WERI-Rb-1 (cell line): ENCODE results near the gene CHMP4B.

Source experiments
- DNase-seq: peaks from one replicate; pipeline ENCODE4 v3.0.0-alpha.2; 2020
- H3K27ac ChIP-seq: fragments of 250-450 bp; sonication (Bioruptor Pico); 2 replicates; pipeline ENCODE4 v1.5.1; 2020; ENCODE audit warnings: mild to moderate bottlenecking, moderate library complexity
- H3K27me3 ChIP-seq: fragments of 250-450 bp; sonication (Bioruptor Pico); 2 replicates; pipeline ENCODE4 v1.5.1; 2021; ENCODE audit warnings: mild to moderate bottlenecking, low read depth, moderate library complexity; ENCODE audit not compliant: insufficient read depth, severe bottlenecking
- H3K36me3 ChIP-seq: fragments of 250-450 bp; sonication (Bioruptor Pico); 2 replicates; pipeline ENCODE4 v1.5.1; 2020; ENCODE audit warnings: mild to moderate bottlenecking, moderate library complexity
- H3K4me3 ChIP-seq: 2 replicates; pipeline ENCODE4 v1.5.1; 2011; ENCODE audit warnings: low read depth, mild to moderate bottlenecking, control low read depth, low read length
- H3K9me3 ChIP-seq: fragments of 250-450 bp; sonication (Bioruptor Pico); 2 replicates; pipeline ENCODE4 v1.5.1; 2021; ENCODE audit warnings: mild to moderate bottlenecking, moderate library complexity; ENCODE audit not compliant: severe bottlenecking
- TF ChIP-seq, protein P1 (sequence below): IDR thresholded peaks from 2 replicates; pipeline ENCODE4 v1.5.1; 2011; ENCODE audit warnings: low read depth, mild to moderate bottlenecking, control low read depth, inconsistent platforms, low read length

The CHMP4B gene

GRCh38 chr20:33767777-33768138 lies 43.4 kb upstream of the CHMP4B start:
- H3K27ac ChIP-seq: no peak overlapping the region
- no peaks in the 10 kb centered on the region for H3K27me3 ChIP-seq
- TF ChIP-seq, protein P1, sequence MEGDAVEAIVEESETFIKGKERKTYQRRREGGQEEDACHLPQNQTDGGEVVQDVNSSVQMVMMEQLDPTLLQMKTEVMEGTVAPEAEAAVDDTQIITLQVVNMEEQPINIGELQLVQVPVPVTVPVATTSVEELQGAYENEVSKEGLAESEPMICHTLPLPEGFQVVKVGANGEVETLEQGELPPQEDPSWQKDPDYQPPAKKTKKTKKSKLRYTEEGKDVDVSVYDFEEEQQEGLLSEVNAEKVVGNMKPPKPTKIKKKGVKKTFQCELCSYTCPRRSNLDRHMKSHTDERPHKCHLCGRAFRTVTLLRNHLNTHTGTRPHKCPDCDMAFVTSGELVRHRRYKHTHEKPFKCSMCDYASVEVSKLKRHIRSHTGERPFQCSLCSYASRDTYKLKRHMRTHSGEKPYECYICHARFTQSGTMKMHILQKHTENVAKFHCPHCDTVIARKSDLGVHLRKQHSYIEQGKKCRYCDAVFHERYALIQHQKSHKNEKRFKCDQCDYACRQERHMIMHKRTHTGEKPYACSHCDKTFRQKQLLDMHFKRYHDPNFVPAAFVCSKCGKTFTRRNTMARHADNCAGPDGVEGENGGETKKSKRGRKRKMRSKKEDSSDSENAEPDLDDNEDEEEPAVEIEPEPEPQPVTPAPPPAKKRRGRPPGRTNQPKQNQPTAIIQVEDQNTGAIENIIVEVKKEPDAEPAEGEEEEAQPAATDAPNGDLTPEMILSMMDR: no peak
- DNase-seq: no peak
- H3K4me3 ChIP-seq: no peak overlapping the region
- no peaks in the 10 kb centered on the region for H3K9me3 ChIP-seq
- no peaks in the 10 kb centered on the region for H3K36me3 ChIP-seq

DNA sequence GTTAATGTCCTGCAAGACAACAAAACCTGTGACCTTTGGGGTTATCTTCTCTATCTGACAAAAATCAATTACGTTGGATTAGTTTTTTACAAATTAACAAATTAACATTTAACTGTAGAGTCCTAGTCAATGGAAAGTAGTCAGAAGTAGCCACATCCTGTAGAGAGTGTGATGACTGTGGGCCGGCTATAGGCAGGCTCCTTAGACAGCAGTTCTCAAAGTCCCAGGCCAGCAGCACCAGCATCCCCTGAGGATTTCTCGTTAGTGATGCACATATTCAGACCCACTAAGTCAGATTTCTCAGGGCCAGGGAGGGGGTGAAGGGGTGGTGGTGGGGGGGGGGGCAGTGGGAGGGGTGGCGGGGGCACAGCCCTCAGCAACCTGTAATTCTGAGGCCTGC lies 42.1 kb upstream of the CHMP4B start:
- TF ChIP-seq, protein P1: no peak
- no peak for DNase-seq
- no peak overlapping the region for H3K4me3 ChIP-seq
- no peaks in the 10 kb centered on the region for H3K27me3 ChIP-seq
- no peaks in the 10 kb centered on the region for H3K36me3 ChIP-seq
- H3K9me3 ChIP-seq: no peaks in the 10 kb centered on the region
- H3K27ac ChIP-seq: no peak overlapping the region

GRCh38 chr20:33770005-33770404 lies 41.1 kb upstream of the CHMP4B start:
- TF ChIP-seq, protein P1: no peak
- no peaks in the 10 kb centered on the region for H3K36me3 ChIP-seq
- no peak for DNase-seq
- H3K27me3 ChIP-seq: no peaks in the 10 kb centered on the region
- no peaks in the 10 kb centered on the region for H3K9me3 ChIP-seq
- H3K27ac ChIP-seq: no peak overlapping the region
- H3K4me3 ChIP-seq: no peak overlapping the region

GRCh38 chr20:33771938-33772337 lies 39.2 kb upstream of the CHMP4B start:
- H3K27ac ChIP-seq: no peak overlapping the region
- H3K9me3 ChIP-seq: no peaks in the 10 kb centered on the region
- H3K36me3 ChIP-seq: no peaks in the 10 kb centered on the region
- no peaks in the 10 kb centered on the region for H3K27me3 ChIP-seq
- H3K4me3 ChIP-seq: no peak overlapping the region
- DNase-seq: no peak
- TF ChIP-seq, protein P1: no peak

DNA sequence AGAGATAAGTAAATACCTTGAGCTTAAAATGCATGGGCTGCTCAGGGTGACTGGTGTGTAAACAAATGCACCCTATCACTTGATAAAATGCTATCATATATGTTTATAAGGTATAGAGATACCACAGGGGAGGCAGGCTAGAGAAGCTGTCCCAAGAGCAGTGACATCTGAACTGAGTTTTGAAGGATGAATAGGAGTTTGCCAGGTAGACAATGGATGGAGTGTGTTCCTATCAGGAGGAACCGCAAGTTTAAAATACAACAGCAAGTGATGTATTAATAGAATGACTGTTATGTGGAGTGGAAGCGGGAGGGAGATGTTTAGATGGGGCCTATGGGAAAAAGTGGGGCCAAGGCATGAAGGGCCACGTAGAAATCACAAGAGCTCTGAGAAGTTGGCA lies 38.7 kb upstream of the CHMP4B start:
- no peak for DNase-seq
- TF ChIP-seq, protein P1: no peak
- Histone ChIP-seq H3K27me3 (no peaks in the 10 kb centered on the region), H3K9me3 (no peaks in the 10 kb centered on the region), H3K4me3 (no peak overlapping the region), H3K36me3 (no peaks in the 10 kb centered on the region), H3K27ac (no peak overlapping the region)

- Histone ChIP-seq H3K36me3 (no peaks in the 10 kb centered on the region), H3K9me3 (no peaks in the 10 kb centered on the region), H3K27ac (no peak overlapping the region), H3K4me3 (no peak overlapping the region), H3K27me3 (no peaks in the 10 kb centered on the region)
- TF ChIP-seq, protein P1: no peak
- DNase-seq: no peak
Observed at GRCh38 chr20:33773412-33774089, 37.6 kb upstream of the CHMP4B start.
